ENCODE measurements around the gene USP25.

DNA sequence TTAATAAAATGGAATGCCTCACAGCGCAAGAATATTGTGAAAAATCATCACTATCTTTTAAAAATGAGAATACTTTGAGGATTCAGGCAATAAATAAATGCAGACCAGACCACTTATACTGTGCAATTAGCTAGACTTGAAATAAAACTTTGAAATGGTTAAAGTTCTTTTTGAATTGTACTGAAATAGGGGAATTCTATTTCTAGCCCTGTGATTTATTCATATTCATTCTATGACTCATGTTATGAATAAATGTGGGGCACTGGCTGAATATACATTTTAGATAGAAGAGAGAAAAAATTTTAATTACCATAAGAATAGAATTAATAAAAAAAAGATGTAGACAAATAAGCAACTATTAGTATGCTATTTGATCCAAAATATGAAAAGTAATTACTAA, 16.4 kb upstream of the USP25 start:
- TF ChIP-seq, protein P1, sequence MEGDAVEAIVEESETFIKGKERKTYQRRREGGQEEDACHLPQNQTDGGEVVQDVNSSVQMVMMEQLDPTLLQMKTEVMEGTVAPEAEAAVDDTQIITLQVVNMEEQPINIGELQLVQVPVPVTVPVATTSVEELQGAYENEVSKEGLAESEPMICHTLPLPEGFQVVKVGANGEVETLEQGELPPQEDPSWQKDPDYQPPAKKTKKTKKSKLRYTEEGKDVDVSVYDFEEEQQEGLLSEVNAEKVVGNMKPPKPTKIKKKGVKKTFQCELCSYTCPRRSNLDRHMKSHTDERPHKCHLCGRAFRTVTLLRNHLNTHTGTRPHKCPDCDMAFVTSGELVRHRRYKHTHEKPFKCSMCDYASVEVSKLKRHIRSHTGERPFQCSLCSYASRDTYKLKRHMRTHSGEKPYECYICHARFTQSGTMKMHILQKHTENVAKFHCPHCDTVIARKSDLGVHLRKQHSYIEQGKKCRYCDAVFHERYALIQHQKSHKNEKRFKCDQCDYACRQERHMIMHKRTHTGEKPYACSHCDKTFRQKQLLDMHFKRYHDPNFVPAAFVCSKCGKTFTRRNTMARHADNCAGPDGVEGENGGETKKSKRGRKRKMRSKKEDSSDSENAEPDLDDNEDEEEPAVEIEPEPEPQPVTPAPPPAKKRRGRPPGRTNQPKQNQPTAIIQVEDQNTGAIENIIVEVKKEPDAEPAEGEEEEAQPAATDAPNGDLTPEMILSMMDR (IDR thresholded peaks at IDR 0.05; ENCODE audit: borderline replicate concordance, extremely low read depth, low read length, poor library complexity, severe bottlenecking) = no peak
- TF ChIP-seq EZH2 (IDR thresholded peaks at IDR 0.05; ENCODE audit: borderline replicate concordance, low read depth, low read length, severe bottlenecking) = no peak

Measured in DND-41 (cell line).